HG03103 (cell line): ENCODE data around the gene NIFK.
"Not testable (repeated sequence)": the region's sequence is repeated elsewhere in the genome, so short reads cannot be mapped to it uniquely, and the experiment has no call there.

Experiments used
- ATAC-seq: cut with Tn5 transposase; IDR thresholded peaks from one replicate; pipeline ENCODE4 v1.9.1; 2021; ENCODE audit warnings: low read depth; ENCODE audit not compliant: unreplicated experiment

NIFK gene

GRCh38 chr2:121735518-121736074, 1.1 kb downstream of the NIFK start:
- no peak for ATAC-seq

GRCh38 chr2:121734544-121734943, 2.1 kb downstream of the NIFK start:
- ATAC-seq, result not testable (repeated sequence)

- ATAC-seq, result no peak
These were observed 5.3 kb downstream of the NIFK start for GRCh38 chr2:121731366-121731765.

GRCh38 chr2:121727950-121728349, 8.7 kb downstream of the NIFK start:
- no peak for ATAC-seq

GRCh38 chr2:121727332-121727731, 9.3 kb downstream of the NIFK start:
- ATAC-seq, result no peak

- ATAC-seq, result no peak
These were observed 13.4 kb downstream of the NIFK start for GRCh38 chr2:121723316-121723715.

GRCh38 chr2:121722479-121722878, 14.2 kb downstream of the NIFK start:
- ATAC-seq, result no peak

GRCh38 chr2:121721926-121722325, 14.7 kb downstream of the NIFK start:
- ATAC-seq, result no peak

- ATAC-seq, result no peak
These were observed 19.1 kb downstream of the NIFK start for GRCh38 chr2:121717529-121717928.

- ATAC-seq, result no peak
These were observed 20.5 kb downstream of the NIFK start for GRCh38 chr2:121716126-121716525.

GRCh38 chr2:121711481-121711880, 25.2 kb downstream of the NIFK start:
- not testable (repeated sequence) for ATAC-seq

- ATAC-seq, result no peak
These were observed 26.1 kb downstream of the NIFK start for GRCh38 chr2:121710470-121711170.

GRCh38 chr2:121709776-121710469, 26.8 kb downstream of the NIFK start:
- no peak for ATAC-seq

- ATAC-seq, result no peak
These were observed 28.7 kb downstream of the NIFK start for GRCh38 chr2:121707920-121708361.

GRCh38 chr2:121707344-121707919, 29.2 kb downstream of the NIFK start:
- no peak for ATAC-seq

GRCh38 chr2:121705958-121706357, 30.7 kb downstream of the NIFK start:
- no peak for ATAC-seq

- ATAC-seq, result no peak
These were observed 31.3 kb downstream of the NIFK start for GRCh38 chr2:121705390-121705789.

GRCh38 chr2:121701761-121702160, 34.9 kb downstream of the NIFK start:
- not testable (repeated sequence) for ATAC-seq

GRCh38 chr2:121699421-121700333, 37.0 kb downstream of the NIFK start:
- ATAC-seq, result peak; percentile 94

- ATAC-seq, result no peak
These were observed 38.3 kb downstream of the NIFK start for GRCh38 chr2:121698318-121698930.
